Stimulated activated CD8-positive, alpha-beta memory T cell treated with anti-CD3 and anti-CD28 coated beads, Interleukin-7, amount 100 ng/mL, for 24 hours (primary cell): ENCODE data around the gene TRDN.

Source experiments
- DNase-seq: peaks from one replicate; pipeline ENCODE4 v3.0.0-alpha.2; 2020; ENCODE audit warnings: low read depth

TRDN gene

DNA sequence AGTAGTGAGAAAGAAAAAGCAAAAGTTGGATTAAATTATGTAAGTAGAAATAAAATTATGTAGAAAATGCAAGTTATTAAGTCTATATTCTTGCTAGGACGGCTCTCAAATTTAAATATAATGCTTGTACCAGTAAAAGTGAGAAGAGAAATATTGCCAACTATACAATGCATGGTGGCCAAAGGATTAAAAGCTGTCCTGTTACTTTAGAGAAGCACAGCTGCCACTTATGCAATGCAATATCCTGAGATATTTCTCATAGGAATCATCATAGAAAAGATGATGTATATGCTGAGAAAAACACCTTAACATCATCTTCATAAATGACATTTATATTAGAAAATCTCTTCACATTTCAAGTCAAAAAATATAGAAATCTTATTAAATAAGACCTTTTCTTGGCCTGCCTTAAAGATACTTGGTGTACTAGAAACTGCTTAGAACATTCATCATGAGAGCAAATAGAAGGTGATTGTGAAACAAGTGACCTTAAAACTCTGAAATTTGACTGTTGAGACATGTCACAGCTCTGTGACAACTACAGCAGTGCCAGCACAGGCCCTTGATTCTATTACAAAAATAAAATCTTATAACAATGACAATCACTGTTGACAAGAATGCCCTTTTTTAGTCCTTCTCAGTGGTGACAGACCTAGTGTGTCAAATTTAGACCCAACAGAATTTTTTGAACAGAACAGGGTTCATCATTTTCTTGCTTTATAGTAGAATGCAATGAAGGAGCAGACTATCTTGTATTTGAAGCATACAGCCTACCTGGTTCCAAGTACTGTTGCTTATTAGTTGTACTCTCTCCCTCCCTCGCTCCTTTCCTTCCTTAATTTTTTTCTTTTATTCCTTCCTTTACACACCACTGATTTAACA is 467.6 kb downstream of the TRDN start:
- no peak for DNase-seq

DNA sequence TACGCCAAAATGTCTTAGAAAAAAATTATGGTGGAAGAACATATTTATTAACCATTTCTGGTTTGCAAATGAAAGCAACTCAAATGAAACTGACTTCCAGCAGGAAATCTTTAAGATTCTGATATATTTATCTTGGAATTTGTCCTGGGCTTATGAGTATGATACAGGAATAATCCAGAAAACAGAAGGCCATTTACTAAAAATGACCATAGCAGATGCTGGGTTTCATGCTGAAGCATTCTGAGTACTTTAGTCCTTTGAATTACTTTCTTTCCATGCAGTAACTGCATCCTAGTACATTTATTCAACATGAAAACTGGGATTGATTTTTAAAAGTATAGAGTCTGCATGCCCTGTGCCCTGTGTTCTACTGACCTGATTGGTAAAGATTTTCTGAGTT is 468.3 kb downstream of the TRDN start:
- no peak for DNase-seq
